Bone marrow (tissue), 2 donors: ENCODE data around the gene EMSY.
"Not testable (repeated sequence)": the region's sequence is repeated elsewhere in the genome, so short reads cannot be mapped to it uniquely, and the experiment has no call there.

Experiments used
- DNase-seq, 2 donors: peaks; one replicate each; lab custom pipeline; 2025; lab: John Stamatoyannopoulos, UW

The EMSY gene

GRCh38 chr11:76444384-76445120 is at the start of gene EMSY:
EMSY (plus strand) TSS chr11:76445018; CDS start chr11:76446939, 1,921 bp downstream.
- DNase-seq = peak; percentile 95 to 99

GRCh38 chr11:76395296-76395695 is 49.5 kb upstream of the EMSY start:
- DNase-seq = no peak

GRCh38 chr11:76397383-76397782 is 47.4 kb upstream of the EMSY start:
- DNase-seq = no peak

- no peak for DNase-seq
These were observed 43.9 kb upstream of the EMSY start for GRCh38 chr11:76400967-76401366.

- DNase-seq = not testable (repeated sequence)
These were observed 43.3 kb upstream of the EMSY start for GRCh38 chr11:76401484-76401883.

GRCh38 chr11:76406359-76406758 is 38.5 kb upstream of the EMSY start:
- no peak for DNase-seq

GRCh38 chr11:76408171-76408965 is 36.5 kb upstream of the EMSY start:
- DNase-seq = no peak

- DNase-seq = no peak
These were observed 33.9 kb upstream of the EMSY start for GRCh38 chr11:76410851-76411357.

GRCh38 chr11:76415073-76415472 is 29.7 kb upstream of the EMSY start:
- DNase-seq = no peak

GRCh38 chr11:76419896-76420295 is 24.9 kb upstream of the EMSY start:
- DNase-seq = peak in 1 of 2 donors; percentile 5

- no peak for DNase-seq
These were observed 20.4 kb upstream of the EMSY start for GRCh38 chr11:76424379-76424778.

- DNase-seq = no peak
These were observed 19.9 kb upstream of the EMSY start for GRCh38 chr11:76424891-76425290.

- no peak for DNase-seq
These were observed 18.2 kb upstream of the EMSY start for GRCh38 chr11:76426660-76427059.

GRCh38 chr11:76436020-76436419 is 8.8 kb upstream of the EMSY start:
- DNase-seq = no peak

- no peak for DNase-seq
These were observed 1.4 kb upstream of the EMSY start for GRCh38 chr11:76443268-76443980.

- DNase-seq = no peak
These were observed 794 bp upstream of the EMSY start for GRCh38 chr11:76444065-76444383.

- DNase-seq = peak; percentile 35 to 88
These were observed 585 bp downstream of the EMSY start for GRCh38 chr11:76445121-76446084.

- no peak for DNase-seq
These were observed 3.7 kb downstream of the EMSY start for GRCh38 chr11:76448506-76448905.

- DNase-seq = no peak
These were observed 8.4 kb downstream of the EMSY start for GRCh38 chr11:76453248-76453647.

GRCh38 chr11:76455331-76455730 is 10.5 kb downstream of the EMSY start:
- no peak for DNase-seq

- DNase-seq = no peak
These were observed 11.1 kb downstream of the EMSY start for GRCh38 chr11:76455931-76456330.
